H1 (cell line): ENCODE results near the gene C3AR1. TPM values are rescaled to one million over a fixed set of nuclear protein-coding genes. Genes with fewer than 3 reads are reported as not detected.

Experiments used
- CTCF ChIA-PET: fragments of 300-600 bp; sonication (Branson Sonifier 250); formaldehyde crosslinking; loops from one replicate; lab custom pipeline; 2021; ENCODE audit not compliant: partially characterized antibody; lab: Charles Lee
- POLR2A ChIA-PET: fragments of 300-600 bp; sonication (Branson Sonifier 250); formaldehyde crosslinking; loops from one replicate; lab custom pipeline; 2021; ENCODE audit warnings: inconsistent platforms; ENCODE audit not compliant: partially characterized antibody; lab: Charles Lee
- DNase-seq, 2 experiments: peaks; one replicate each; pipeline versions ENCODE4 v3.0.0 to v3.0.0-alpha.2; 2010 to 2022; ENCODE audit warnings: low spot score in 2 of 2, low read depth in 1 of 2, mixed read lengths in 1 of 2
- FAIRE-seq: peaks from 2 replicates; lab custom pipeline; 2011; peaks lifted over from hg19 to GRCh38; lab: Jason Lieb, UNC
- H2AFZ ChIP-seq: 2 replicates; pipeline ENCODE4 v1.8.1; 2012; ENCODE audit warnings: low read length, inconsistent platforms
- H2AK5ac ChIP-seq: 2 replicates; pipeline ENCODE4 v1.6.1; 2013; ENCODE audit warnings: low read depth, low read length
- H2BK120ac ChIP-seq: replicated peaks from 2 replicates; pipeline ENCODE3; 2013; ENCODE audit warnings: low read depth, low read length, inconsistent platforms
- H2BK12ac ChIP-seq: 2 replicates; pipeline ENCODE4 v1.6.1; 2013; ENCODE audit warnings: low read depth, low read length
- H2BK15ac ChIP-seq: 2 replicates; pipeline ENCODE4 v1.6.1; 2013; ENCODE audit warnings: low read length
- H2BK20ac ChIP-seq: 2 replicates; pipeline ENCODE4 v1.6.1; 2013; ENCODE audit warnings: low read length
- H2BK5ac ChIP-seq: 2 replicates; pipeline ENCODE4 v1.6.1; 2013; ENCODE audit warnings: low read depth, low read length
- H3K14ac ChIP-seq: 2 replicates; pipeline ENCODE4 v1.6.1; 2013; ENCODE audit warnings: inconsistent platforms; ENCODE audit not compliant: insufficient read length
- H3K18ac ChIP-seq: 2 replicates; pipeline ENCODE4 v1.6.1; 2013; ENCODE audit warnings: low read length; ENCODE audit errors: extremely low read depth
- H3K23ac ChIP-seq: 2 replicates; pipeline ENCODE4 v1.6.1; 2013; ENCODE audit warnings: inconsistent platforms; ENCODE audit not compliant: insufficient read length
- H3K23me2 ChIP-seq: 2 replicates; pipeline ENCODE4 v1.6.1; 2013; ENCODE audit warnings: low read depth, low read length
- H3K27ac ChIP-seq: 2 replicates; pipeline ENCODE4 v1.6.1; 2011; ENCODE audit warnings: low read depth, low read length, inconsistent platforms
- H3K27me3 ChIP-seq, 4 experiments: replicated peaks in 1 of 4; 1 replicate in 1 of 4; 2 replicates in 3 of 4; pipeline versions ENCODE4 v1.6.1 to v1.8.1; 2011 to 2013; ENCODE audit warnings: low read length in 3 of 4, mild to moderate bottlenecking in 3 of 4, inconsistent platforms in 2 of 4, mixed read lengths in 2 of 4, moderate library complexity in 1 of 4; ENCODE audit not compliant: control insufficient read depth in 3 of 4, insufficient read depth in 3 of 4; ENCODE audit errors: extremely low read depth in 1 of 4
- H3K36me3 ChIP-seq, 4 experiments: 2 replicates each; pipeline versions ENCODE4 v1.6.1 to v1.8.1; 2011 to 2013; ENCODE audit warnings: mild to moderate bottlenecking in 4 of 4, low read length in 3 of 4, moderate library complexity in 2 of 4, control low read depth in 1 of 4, inconsistent platforms in 1 of 4; ENCODE audit not compliant: insufficient read depth in 4 of 4, control insufficient read depth in 2 of 4
- H3K4ac ChIP-seq: replicated peaks from 2 replicates; pipeline ENCODE3; 2013; ENCODE audit warnings: low read length, low read depth, mixed read lengths, inconsistent platforms; ENCODE audit not compliant: insufficient read length
- H3K4me1 ChIP-seq, 4 experiments: replicated peaks in 1 of 4; 1 replicate in 1 of 4; 2 replicates in 3 of 4; pipeline versions ENCODE4 v1.6.1 to v1.8.1; 2011 to 2013; ENCODE audit warnings: low read length in 3 of 4, inconsistent platforms in 2 of 4, mixed read lengths in 1 of 4; ENCODE audit not compliant: insufficient read depth in 4 of 4, control insufficient read depth in 3 of 4
- H3K4me2 ChIP-seq, 2 experiments: 2 replicates each; pipeline versions ENCODE4 v1.6.1 to v1.8.1; 2011 to 2013; ENCODE audit warnings: low read depth in 2 of 2, low read length in 2 of 2, control low read depth in 1 of 2, inconsistent platforms in 1 of 2, mild to moderate bottlenecking in 1 of 2; ENCODE audit not compliant: insufficient read depth in 1 of 2
- H3K4me3 ChIP-seq, 4 experiments: fragments of 200-600, 300-600 bp in 1 of 4; sonication (generic), shearing (Covaris generic), sonication (Bioruptor Twin) in 1 of 4; 2 replicates each; pipeline versions ENCODE4 v1.5.1 to v1.8.1; 2011 to 2016; ENCODE audit warnings: low read length in 4 of 4, low read depth in 3 of 4, control low read depth in 2 of 4, inconsistent platforms in 2 of 4, mild to moderate bottlenecking in 2 of 4, mixed read lengths in 1 of 4, moderate library complexity in 1 of 4; ENCODE audit not compliant: insufficient read depth in 2 of 4; ENCODE audit errors: extremely low read depth in 1 of 4
- H3K56ac ChIP-seq: replicated peaks from 2 replicates; pipeline ENCODE3; 2013; ENCODE audit warnings: low read depth, mild to moderate bottlenecking, mixed read lengths, low read length, inconsistent platforms; ENCODE audit not compliant: insufficient read length
- H3K79me1 ChIP-seq: 2 replicates; pipeline ENCODE4 v1.6.1; 2013; ENCODE audit warnings: low read depth, low read length, control low read depth
- H3K79me2 ChIP-seq, 2 experiments: 2 replicates each; pipeline versions ENCODE4 v1.6.1 to v1.8.1; 2012 to 2013; ENCODE audit warnings: low read length in 2 of 2, mild to moderate bottlenecking in 2 of 2, inconsistent platforms in 1 of 2; ENCODE audit not compliant: insufficient read depth in 2 of 2, control insufficient read depth in 1 of 2
- H3K9ac ChIP-seq, 4 experiments: replicated peaks in 1 of 4; 1 replicate in 1 of 4; 2 replicates in 3 of 4; pipeline versions ENCODE4 v1.6.1 to v1.8.1; 2011 to 2013; ENCODE audit warnings: low read depth in 3 of 4, low read length in 3 of 4, control low read depth in 2 of 4, mild to moderate bottlenecking in 2 of 4, moderate library complexity in 2 of 4, inconsistent platforms in 1 of 4; ENCODE audit errors: extremely low read depth in 1 of 4
- H3K9me3 ChIP-seq, 2 experiments: 2 replicates each; pipeline versions ENCODE4 v1.6.1 to v1.8.1; 2012 to 2013; ENCODE audit warnings: mild to moderate bottlenecking in 2 of 2, moderate library complexity in 2 of 2, control low read depth in 1 of 2, inconsistent platforms in 1 of 2, low read depth in 1 of 2, low read length in 1 of 2, mixed read lengths in 1 of 2; ENCODE audit not compliant: insufficient read depth in 2 of 2
- H4K20me1 ChIP-seq, 2 experiments: replicated peaks in 1 of 2; 2 replicates each; pipeline versions ENCODE3 to v1.8.1; 2011 to 2013; ENCODE audit warnings: inconsistent platforms in 2 of 2, low read length in 2 of 2, mild to moderate bottlenecking in 1 of 2; ENCODE audit not compliant: insufficient read depth in 2 of 2, control insufficient read depth in 1 of 2
- H4K5ac ChIP-seq: 2 replicates; pipeline ENCODE4 v1.6.1; 2013; ENCODE audit warnings: low read length, low read depth, mixed read lengths, inconsistent platforms; ENCODE audit not compliant: insufficient read length
- H4K8ac ChIP-seq: 2 replicates; pipeline ENCODE4 v1.8.0; 2013; ENCODE audit warnings: mild to moderate bottlenecking, moderate library complexity, low read length, inconsistent platforms; ENCODE audit not compliant: insufficient read depth; ENCODE audit errors: extremely low read depth
- H4K91ac ChIP-seq: replicated peaks from 2 replicates; pipeline ENCODE3; 2013; ENCODE audit warnings: low read length, mixed read lengths, inconsistent platforms; ENCODE audit not compliant: insufficient read length
- ATF3 ChIP-seq: IDR thresholded peaks from 2 replicates; pipeline ENCODE4 v1.6.1; 2011; ENCODE audit warnings: low read depth, mild to moderate bottlenecking, low read length; ENCODE audit not compliant: insufficient read depth
- CEBPB ChIP-seq: IDR thresholded peaks from 2 replicates; pipeline ENCODE4 v1.6.1; 2012; ENCODE audit warnings: low read depth, low read length
- MAX ChIP-seq: IDR thresholded peaks from 2 replicates; pipeline ENCODE4 v1.6.1; 2012; ENCODE audit warnings: inconsistent platforms
- RAD21 ChIP-seq, 2 experiments: IDR thresholded peaks in 1 of 2; conservative IDR thresholded peaks in 1 of 2; 2 replicates each; pipeline ENCODE4 v1.6.1; 2011; ENCODE audit warnings: low read depth in 2 of 2, low read length in 2 of 2, improper control_type of control experiment in 1 of 2, inconsistent platforms in 1 of 2, mild to moderate bottlenecking in 1 of 2, moderate library complexity in 1 of 2
- SP2 ChIP-seq: IDR thresholded peaks from 2 replicates; pipeline ENCODE4 v1.6.1; 2012; ENCODE audit warnings: mild to moderate bottlenecking, low read length, inconsistent platforms
- TEAD4 ChIP-seq: IDR thresholded peaks from 2 replicates; pipeline ENCODE4 v1.6.1; 2012; ENCODE audit warnings: low read depth, low read length, inconsistent platforms, mixed read lengths
- WGBS, 2 experiments: shearing (Covaris generic) in 1 of 2; methylation state at CpG; one replicate each; pipeline versions ENCODE4 v1.1.6 to v1.1.7; 2013 to 2015; ENCODE audit warnings: low lambda C conversion rate in 2 of 2, mixed read lengths in 2 of 2, inconsistent platforms in 1 of 2, low coverage in 1 of 2, missing lambda C conversion rate in 1 of 2; ENCODE audit not compliant: insufficient replicate concordance in 2 of 2, insufficient coverage in 1 of 2, insufficient read length in 1 of 2; ENCODE audit errors: extremely low coverage in 1 of 2, missing lambda C conversion rate in 1 of 2; 5-methylcytosine and 5-hydroxymethylcytosine counted together
- polyA plus RNA-seq, 7 experiments: library from polyadenylated mRNA; depleted of rRNA in 3 of 7; stranded (reverse) in 5 of 7; unstranded in 2 of 7; fragments of >200 nt in 5 of 7; fragments of 200-250 nt in 2 of 7; gene quantifications; 1 replicate in 5 of 7; 2 replicates in 1 of 7; 4 replicates in 1 of 7; pipeline versions ENCODE4 v1.2.1 to v1.2.3, GENCODE V29; 2011 to 2013; ENCODE audit warnings: missing spikeins in 2 of 7, mixed read lengths in 2 of 7
- total RNA-seq: library from RNA; stranded (reverse); fragmentation: NEBNext Ultra II Directional; extraction: Animal tissue kit (Norgen Biotek cat#: 25700); gene quantifications from 2 replicates; pipeline ENCODE4 v1.2.1, GENCODE V29; 2021

C3AR1 gene
- total and polyA plus RNA-seq, 2 of the 8 experiments (the other 6 are each of a cell fraction or from before 2014, with no cell fraction given), result not detected

GRCh38 chr12:8108808-8109398 lies 42.7 kb upstream of the C3AR1 start:
- ChIA-PET CTCF (interaction anchor here (0.7 to 6.7 kb wide), 19 partner anchors 10 to 466 kb away, joined by 3 to 46 read pairs (median 4); partner anchors contain the start of gene CLEC4A), POLR2A (no interaction called here)
- H3K9me3 ChIP-seq, result no peaks in the 10 kb centered on the region; a peak in 1 of 4 replicates
- no peaks in the 10 kb centered on the region for H4K20me1 ChIP-seq
- H3K4me2 ChIP-seq, result no peak overlapping the region
- no peak overlapping the region for H3K56ac ChIP-seq
- no peaks in the 10 kb centered on the region for H3K27me3 ChIP-seq
- no peak overlapping the region for H3K4me3 ChIP-seq
- no peak overlapping the region for H2BK120ac ChIP-seq
- FAIRE-seq (peak; percentile 98), DNase-seq (peak; percentile 23 to 86)
- 25% methylated on average over 3 of the region's 3 CpGs; no CpG with 5 or more reads in 1 of the 2 experiments for WGBS, 2 experiments
- H3K79me1 ChIP-seq, result no peaks in the 10 kb centered on the region
- no peaks in the 10 kb centered on the region for H3K36me3 ChIP-seq
- H3K9ac ChIP-seq, result no peak overlapping the region
- no peak overlapping the region for H2AK5ac ChIP-seq
- H3K23ac ChIP-seq, result no peak overlapping the region
- no peaks in the 10 kb centered on the region for H3K23me2 ChIP-seq
- no peak overlapping the region for H3K18ac ChIP-seq
- H2BK15ac ChIP-seq, result no peak overlapping the region
- H4K5ac ChIP-seq, result peak overlapping the region; percentile 30
- no peak overlapping the region for H4K8ac ChIP-seq
- H3K79me2 ChIP-seq, result no peaks in the 10 kb centered on the region
- no peak overlapping the region for H2BK20ac ChIP-seq
- H3K27ac ChIP-seq, result no peak overlapping the region
- no peak overlapping the region for H2BK12ac ChIP-seq
- H3K14ac ChIP-seq, result no peak overlapping the region
- H3K4ac ChIP-seq, result no peak overlapping the region
- H2BK5ac ChIP-seq, result no peak overlapping the region
- peak overlapping the region; percentile 52; the same call in 1 of the 2 replicates for H2AFZ ChIP-seq
- H4K91ac ChIP-seq, result no peak overlapping the region
- no peaks in the 10 kb centered on the region for H3K4me1 ChIP-seq
- TF ChIP-seq MAX (peak; percentile 21; the same call in 1 of the 2 replicates), RAD21 (IDR thresholded peaks at IDR 0.05 in 1 of 2, conservative IDR thresholded peaks at IDR 0.05 in 1 of 2; ENCODE audit: low read depth in 2 of 2, low read length in 2 of 2) (peak; percentile 99), TEAD4 (peak; percentile 73; the same call in 1 of the 2 replicates), CEBPB (no peak), ATF3 (peak; percentile 52; the same call in 1 of the 2 replicates), SP2 (no peak)
